Left ventricle myocardium inferior (tissue), 1 donor: ENCODE data around the gene KXD1. TPM values are rescaled to one million over a fixed set of nuclear protein-coding genes. Genes with fewer than 3 reads are reported as not detected.

Source experiments
- DNase-seq: peaks from one replicate; pipeline ENCODE4 v3.0.0-alpha.2; 2020
- H3K27ac ChIP-seq: fragments of 200-600 bp; replicated peaks from 2 replicates; pipeline ENCODE4 v1.8.0; 2021
- H3K27me3 ChIP-seq: fragments of 200-600 bp; 2 replicates; pipeline ENCODE4 v1.8.0; 2021; ENCODE audit warnings: low read depth
- H3K36me3 ChIP-seq: fragments of 200-600 bp; 2 replicates; pipeline ENCODE4 v1.8.0; 2021
- H3K4me1 ChIP-seq: fragments of 200-600 bp; 2 replicates; pipeline ENCODE4 v1.8.0; 2021
- H3K4me3 ChIP-seq: fragments of 200-600 bp; 2 replicates; pipeline ENCODE4 v1.8.0; 2021; ENCODE audit warnings: mild to moderate bottlenecking, moderate library complexity
- H3K9me3 ChIP-seq: fragments of 200-600 bp; replicated peaks from 2 replicates; pipeline ENCODE4 v1.8.0; 2021
- CTCF ChIP-seq: fragments of 200-600 bp; IDR thresholded peaks from 2 replicates; pipeline ENCODE4 v1.8.0; 2021; ENCODE audit warnings: antibody characterized with exemption, mild to moderate bottlenecking, borderline replicate concordance
- intact Hi-C: fragments of 100-400 bp; cut with micrococcal nuclease; formaldehyde crosslinking; loops from one replicate; pipeline ENCODE4 v1.11.0; 2022
- total RNA-seq: library from RNA; stranded (reverse); fragmentation: NEBNext Ultra II Directional; extraction: Animal tissue kit (Norgen Biotek cat#: 25700); gene quantifications from one replicate; pipeline ENCODE4 v1.2.1, GENCODE V29; 2021
- donor health status: DM: no; HTN: yes; CAD: no; lungs with severe emphysema.

Gene KXD1
- total RNA-seq, 1 donor from 2014 or later: 52.0 TPM

GRCh38 chr19:18531485-18531884 is 26.2 kb upstream of the KXD1 start:
- no peak for DNase-seq
- no peak for TF ChIP-seq CTCF
- intact Hi-C loops: no loop called here
- peaks cover 4% of the 10 kb centered on the region for H3K4me1 ChIP-seq
- H3K36me3 ChIP-seq: peaks cover 50% of the 10 kb centered on the region
- H3K27ac ChIP-seq: no peak overlapping the region
- no peaks in the 10 kb centered on the region for H3K9me3 ChIP-seq
- no peak overlapping the region for H3K4me3 ChIP-seq
- H3K27me3 ChIP-seq: no peaks in the 10 kb centered on the region

GRCh38 chr19:18532168-18532890 is 25.3 kb upstream of the KXD1 start:
- Histone ChIP-seq H3K27ac (no peak overlapping the region), H3K27me3 (no peaks in the 10 kb centered on the region), H3K36me3 (peaks cover 58% of the 10 kb centered on the region), H3K4me1 (peaks cover 4% of the 10 kb centered on the region), H3K4me3 (no peak overlapping the region), H3K9me3 (no peaks in the 10 kb centered on the region)
- intact Hi-C loops: no loop called here
- no peak for DNase-seq
- TF ChIP-seq CTCF: no peak

- Histone ChIP-seq H3K4me3 (no peak overlapping the region), H3K27ac (no peak overlapping the region), H3K36me3 (peaks cover 65% of the 10 kb centered on the region), H3K4me1 (peaks cover 4% of the 10 kb centered on the region), H3K27me3 (no peaks in the 10 kb centered on the region), H3K9me3 (no peaks in the 10 kb centered on the region)
- DNase-seq: no peak
- intact Hi-C loops: no loop called here
- no peak for TF ChIP-seq CTCF
Measured at GRCh38 chr19:18533058-18533457, 24.6 kb upstream of the KXD1 start.

GRCh38 chr19:18536475-18536874 is 21.2 kb upstream of the KXD1 start:
- no peak for DNase-seq
- Histone ChIP-seq H3K27ac (no peak overlapping the region), H3K27me3 (no peaks in the 10 kb centered on the region), H3K4me1 (no peaks in the 10 kb centered on the region), H3K4me3 (no peak overlapping the region), H3K36me3 (peaks cover 88% of the 10 kb centered on the region), H3K9me3 (no peaks in the 10 kb centered on the region)
- intact Hi-C loops: no loop called here
- TF ChIP-seq CTCF: no peak

GRCh38 chr19:18537431-18537830 is 20.2 kb upstream of the KXD1 start:
- intact Hi-C loops: no loop called here
- no peaks in the 10 kb centered on the region for H3K9me3 ChIP-seq
- H3K36me3 ChIP-seq: peaks cover 79% of the 10 kb centered on the region
- no peak for TF ChIP-seq CTCF
- DNase-seq: no peak
- no peak overlapping the region for H3K27ac ChIP-seq
- H3K4me3 ChIP-seq: no peak overlapping the region
- H3K27me3 ChIP-seq: no peaks in the 10 kb centered on the region
- H3K4me1 ChIP-seq: peaks cover 9% of the 10 kb centered on the region
